ENCODE data around the gene PDE8A. TPM values are rescaled to one million over a fixed set of nuclear protein-coding genes. Genes with fewer than 3 reads are reported as not detected.

PDE8A gene
- total and polyA plus RNA-seq, 2 experiments from 2014 or later, result 5.6 to 7.5 TPM

DNA sequence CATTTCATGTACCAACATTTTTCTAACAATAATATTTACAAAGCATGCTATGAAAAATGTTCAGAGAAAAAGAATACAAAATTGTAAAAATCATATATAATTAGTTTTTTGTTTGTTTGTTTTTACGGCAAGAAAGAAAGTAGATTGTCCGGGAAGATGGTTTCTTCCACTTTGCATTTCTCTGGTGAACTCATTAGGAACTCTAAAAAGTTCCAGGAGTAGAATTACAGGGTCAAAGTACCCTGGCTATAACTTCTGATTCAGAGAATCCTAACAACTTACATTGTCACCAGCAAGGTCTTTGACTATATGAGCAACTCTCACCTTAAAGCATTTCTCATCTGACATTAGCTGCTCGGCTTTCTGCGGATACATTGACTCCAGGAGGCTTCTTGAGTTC lies 196.7 kb downstream of the PDE8A start:
- no peak for DNase-seq (ENCODE audit: low spot score)
- no peak overlapping the region for H3K4me3 Mint-ChIP-seq
- H3K9me3 Mint-ChIP-seq, result peaks cover 9% of the 10 kb centered on the region
- no peak overlapping the region for H2AFZ ChIP-seq
- peaks cover 5% of the 10 kb centered on the region for H3K27me3 Mint-ChIP-seq (ENCODE audit: insufficient read depth, low read depth, poor library complexity)
- no peaks in the 10 kb centered on the region for H3K4me1 Mint-ChIP-seq
- no peaks in the 10 kb centered on the region for H4K20me1 ChIP-seq (replicated peaks; ENCODE audit: insufficient read depth)
- TF ChIP-seq EZH2phosphoT487 (IDR thresholded peaks at IDR 0.05; ENCODE audit: unreplicated experiment), result no peak
- TF ChIP-seq EZH2 (IDR thresholded peaks at IDR 0.05; ENCODE audit: low read depth, unreplicated experiment), result no peak
- no peak for TF ChIP-seq POLR2AphosphoS5 (IDR thresholded peaks at IDR 0.05; ENCODE audit: low read depth)
- no peak for TF ChIP-seq STAT1 (IDR thresholded peaks at IDR 0.05; ENCODE audit: unreplicated experiment)
- no peak for TF ChIP-seq CREB1 (CRISPR knock-in tag; IDR thresholded peaks at IDR 0.05; ENCODE audit: low read depth)
- no peak for TF ChIP-seq NANOG (IDR thresholded peaks at IDR 0.05; ENCODE audit: borderline replicate concordance)
- TF ChIP-seq, protein P1, sequence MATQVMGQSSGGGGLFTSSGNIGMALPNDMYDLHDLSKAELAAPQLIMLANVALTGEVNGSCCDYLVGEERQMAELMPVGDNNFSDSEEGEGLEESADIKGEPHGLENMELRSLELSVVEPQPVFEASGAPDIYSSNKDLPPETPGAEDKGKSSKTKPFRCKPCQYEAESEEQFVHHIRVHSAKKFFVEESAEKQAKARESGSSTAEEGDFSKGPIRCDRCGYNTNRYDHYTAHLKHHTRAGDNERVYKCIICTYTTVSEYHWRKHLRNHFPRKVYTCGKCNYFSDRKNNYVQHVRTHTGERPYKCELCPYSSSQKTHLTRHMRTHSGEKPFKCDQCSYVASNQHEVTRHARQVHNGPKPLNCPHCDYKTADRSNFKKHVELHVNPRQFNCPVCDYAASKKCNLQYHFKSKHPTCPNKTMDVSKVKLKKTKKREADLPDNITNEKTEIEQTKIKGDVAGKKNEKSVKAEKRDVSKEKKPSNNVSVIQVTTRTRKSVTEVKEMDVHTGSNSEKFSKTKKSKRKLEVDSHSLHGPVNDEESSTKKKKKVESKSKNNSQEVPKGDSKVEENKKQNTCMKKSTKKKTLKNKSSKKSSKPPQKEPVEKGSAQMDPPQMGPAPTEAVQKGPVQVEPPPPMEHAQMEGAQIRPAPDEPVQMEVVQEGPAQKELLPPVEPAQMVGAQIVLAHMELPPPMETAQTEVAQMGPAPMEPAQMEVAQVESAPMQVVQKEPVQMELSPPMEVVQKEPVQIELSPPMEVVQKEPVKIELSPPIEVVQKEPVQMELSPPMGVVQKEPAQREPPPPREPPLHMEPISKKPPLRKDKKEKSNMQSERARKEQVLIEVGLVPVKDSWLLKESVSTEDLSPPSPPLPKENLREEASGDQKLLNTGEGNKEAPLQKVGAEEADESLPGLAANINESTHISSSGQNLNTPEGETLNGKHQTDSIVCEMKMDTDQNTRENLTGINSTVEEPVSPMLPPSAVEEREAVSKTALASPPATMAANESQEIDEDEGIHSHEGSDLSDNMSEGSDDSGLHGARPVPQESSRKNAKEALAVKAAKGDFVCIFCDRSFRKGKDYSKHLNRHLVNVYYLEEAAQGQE (IDR thresholded peaks at IDR 0.05; ENCODE audit: unreplicated experiment), result no peak
- no peak for TF ChIP-seq ETS1 (IDR thresholded peaks at IDR 0.05)
- no peaks in the 10 kb centered on the region for H3F3A ChIP-seq (replicated peaks; ENCODE audit: low read depth)
- H3K79me2 ChIP-seq (replicated peaks; ENCODE audit: insufficient read depth), result no peaks in the 10 kb centered on the region
- no peaks in the 10 kb centered on the region for H3K27me3 ChIP-seq (ENCODE audit: insufficient read depth)
- no peak overlapping the region for H3K27ac Mint-ChIP-seq
- no peaks in the 10 kb centered on the region for H3K9me2 ChIP-seq (ENCODE audit: insufficient read depth)
- no peaks in the 10 kb centered on the region for H3K4me1 ChIP-seq (ENCODE audit: insufficient read depth)
- H3K27ac ChIP-seq (ENCODE audit: low read depth), result no peak overlapping the region
- H3K36me3 Mint-ChIP-seq (ENCODE audit: low read depth), result no peaks in the 10 kb centered on the region
- no peak overlapping the region for H3K4me3 ChIP-seq
- no peaks in the 10 kb centered on the region for H3K36me3 ChIP-seq (ENCODE audit: insufficient read depth)
- H3K4me2 ChIP-seq, result no peak overlapping the region
- no peak for ATAC-seq

DNA sequence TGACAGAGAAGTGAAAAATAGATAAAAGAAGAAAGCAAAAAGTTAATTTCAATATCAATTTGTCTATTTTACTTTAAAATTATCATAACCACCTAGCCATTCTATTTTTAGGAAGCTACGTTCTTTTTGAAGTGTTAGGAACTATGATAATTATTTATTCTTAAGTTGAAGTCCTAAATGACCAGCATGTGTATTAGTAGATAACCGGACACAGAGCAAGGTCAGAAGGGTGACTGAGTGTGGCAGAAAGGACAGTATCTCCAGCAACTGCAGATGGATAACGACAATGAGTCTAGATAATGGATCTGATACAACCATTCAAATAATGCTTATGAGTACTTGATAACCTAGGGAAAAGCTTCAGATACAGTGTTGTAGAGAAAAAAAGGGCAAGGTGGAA lies 198.0 kb downstream of the PDE8A start:
- H4K20me1 ChIP-seq (replicated peaks; ENCODE audit: insufficient read depth), result no peaks in the 10 kb centered on the region
- no peak for ATAC-seq
- TF ChIP-seq, protein P2, sequence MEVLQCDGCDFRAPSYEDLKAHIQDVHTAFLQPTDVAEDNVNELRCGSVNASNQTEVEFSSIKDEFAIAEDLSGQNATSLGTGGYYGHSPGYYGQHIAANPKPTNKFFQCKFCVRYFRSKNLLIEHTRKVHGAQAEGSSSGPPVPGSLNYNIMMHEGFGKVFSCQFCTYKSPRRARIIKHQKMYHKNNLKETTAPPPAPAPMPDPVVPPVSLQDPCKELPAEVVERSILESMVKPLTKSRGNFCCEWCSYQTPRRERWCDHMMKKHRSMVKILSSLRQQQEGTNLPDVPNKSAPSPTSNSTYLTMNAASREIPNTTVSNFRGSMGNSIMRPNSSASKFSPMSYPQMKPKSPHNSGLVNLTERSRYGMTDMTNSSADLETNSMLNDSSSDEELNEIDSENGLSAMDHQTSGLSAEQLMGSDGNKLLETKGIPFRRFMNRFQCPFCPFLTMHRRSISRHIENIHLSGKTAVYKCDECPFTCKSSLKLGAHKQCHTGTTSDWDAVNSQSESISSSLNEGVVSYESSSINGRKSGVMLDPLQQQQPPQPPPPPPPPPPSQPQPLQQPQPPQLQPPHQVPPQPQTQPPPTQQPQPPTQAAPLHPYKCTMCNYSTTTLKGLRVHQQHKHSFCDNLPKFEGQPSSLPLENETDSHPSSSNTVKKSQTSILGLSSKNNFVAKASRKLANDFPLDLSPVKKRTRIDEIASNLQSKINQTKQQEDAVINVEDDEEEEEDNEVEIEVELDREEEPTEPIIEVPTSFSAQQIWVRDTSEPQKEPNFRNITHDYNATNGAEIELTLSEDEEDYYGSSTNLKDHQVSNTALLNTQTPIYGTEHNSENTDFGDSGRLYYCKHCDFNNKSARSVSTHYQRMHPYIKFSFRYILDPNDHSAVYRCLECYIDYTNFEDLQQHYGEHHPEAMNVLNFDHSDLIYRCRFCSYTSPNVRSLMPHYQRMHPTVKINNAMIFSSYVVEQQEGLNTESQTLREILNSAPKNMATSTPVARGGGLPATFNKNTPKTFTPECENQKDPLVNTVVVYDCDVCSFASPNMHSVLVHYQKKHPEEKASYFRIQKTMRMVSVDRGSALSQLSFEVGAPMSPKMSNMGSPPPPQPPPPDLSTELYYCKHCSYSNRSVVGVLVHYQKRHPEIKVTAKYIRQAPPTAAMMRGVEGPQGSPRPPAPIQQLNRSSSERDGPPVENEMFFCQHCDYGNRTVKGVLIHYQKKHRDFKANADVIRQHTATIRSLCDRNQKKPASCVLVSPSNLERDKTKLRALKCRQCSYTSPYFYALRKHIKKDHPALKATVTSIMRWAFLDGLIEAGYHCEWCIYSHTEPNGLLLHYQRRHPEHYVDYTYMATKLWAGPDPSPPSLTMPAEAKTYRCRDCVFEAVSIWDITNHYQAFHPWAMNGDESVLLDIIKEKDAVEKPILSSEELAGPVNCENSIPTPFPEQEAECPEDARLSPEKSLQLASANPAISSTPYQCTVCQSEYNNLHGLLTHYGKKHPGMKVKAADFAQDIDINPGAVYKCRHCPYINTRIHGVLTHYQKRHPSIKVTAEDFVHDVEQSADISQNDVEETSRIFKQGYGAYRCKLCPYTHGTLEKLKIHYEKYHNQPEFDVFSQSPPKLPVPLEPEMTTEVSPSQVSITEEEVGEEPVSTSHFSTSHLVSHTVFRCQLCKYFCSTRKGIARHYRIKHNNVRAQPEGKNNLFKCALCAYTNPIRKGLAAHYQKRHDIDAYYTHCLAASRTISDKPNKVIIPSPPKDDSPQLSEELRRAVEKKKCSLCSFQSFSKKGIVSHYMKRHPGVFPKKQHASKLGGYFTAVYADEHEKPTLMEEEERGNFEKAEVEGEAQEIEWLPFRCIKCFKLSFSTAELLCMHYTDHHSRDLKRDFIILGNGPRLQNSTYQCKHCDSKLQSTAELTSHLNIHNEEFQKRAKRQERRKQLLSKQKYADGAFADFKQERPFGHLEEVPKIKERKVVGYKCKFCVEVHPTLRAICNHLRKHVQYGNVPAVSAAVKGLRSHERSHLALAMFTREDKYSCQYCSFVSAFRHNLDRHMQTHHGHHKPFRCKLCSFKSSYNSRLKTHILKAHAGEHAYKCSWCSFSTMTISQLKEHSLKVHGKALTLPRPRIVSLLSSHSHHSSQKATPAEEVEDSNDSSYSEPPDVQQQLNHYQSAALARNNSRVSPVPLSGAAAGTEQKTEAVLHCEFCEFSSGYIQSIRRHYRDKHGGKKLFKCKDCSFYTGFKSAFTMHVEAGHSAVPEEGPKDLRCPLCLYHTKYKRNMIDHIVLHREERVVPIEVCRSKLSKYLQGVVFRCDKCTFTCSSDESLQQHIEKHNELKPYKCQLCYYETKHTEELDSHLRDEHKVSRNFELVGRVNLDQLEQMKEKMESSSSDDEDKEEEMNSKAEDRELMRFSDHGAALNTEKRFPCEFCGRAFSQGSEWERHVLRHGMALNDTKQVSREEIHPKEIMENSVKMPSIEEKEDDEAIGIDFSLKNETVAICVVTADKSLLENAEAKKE (CRISPR knock-in tag; IDR thresholded peaks at IDR 0.05), result no peak
- TF ChIP-seq ETS1 (IDR thresholded peaks at IDR 0.05), result no peak
- no peak for TF ChIP-seq EZH2phosphoT487 (IDR thresholded peaks at IDR 0.05; ENCODE audit: unreplicated experiment)
- TF ChIP-seq STAT1 (IDR thresholded peaks at IDR 0.05; ENCODE audit: unreplicated experiment), result no peak
- no peak for TF ChIP-seq JUNB (IDR thresholded peaks at IDR 0.05; ENCODE audit: unreplicated experiment)

More for the DNA sequence above, 198.0 kb downstream of the PDE8A start:
- Mint-ChIP-seq H3K4me1 (no peaks in the 10 kb centered on the region), H3K27ac (no peak overlapping the region), H3K36me3 (ENCODE audit: low read depth) (no peaks in the 10 kb centered on the region), H3K27me3 (ENCODE audit: insufficient read depth, low read depth, poor library complexity) (peaks cover 1% of the 10 kb centered on the region), H3K9me3 (no peaks in the 10 kb centered on the region; the same call in 2 of the 3 replicates), H3K4me3 (no peak overlapping the region)
- H2AFZ ChIP-seq, result no peak overlapping the region
- H3K36me3 ChIP-seq (ENCODE audit: insufficient read depth), result no peaks in the 10 kb centered on the region
- no peaks in the 10 kb centered on the region for H3K9me2 ChIP-seq (ENCODE audit: insufficient read depth)
- H3K4me2 ChIP-seq, result no peak overlapping the region
- no peaks in the 10 kb centered on the region for H3K4me1 ChIP-seq (ENCODE audit: insufficient read depth)
- no peak for DNase-seq (ENCODE audit: low spot score)
- no peak overlapping the region for H3K27ac ChIP-seq (ENCODE audit: low read depth)
- H3F3A ChIP-seq (replicated peaks; ENCODE audit: low read depth), result no peaks in the 10 kb centered on the region
- H3K27me3 ChIP-seq (ENCODE audit: insufficient read depth), result no peaks in the 10 kb centered on the region
- no peak overlapping the region for H3K4me3 ChIP-seq
- no peaks in the 10 kb centered on the region for H3K79me2 ChIP-seq (replicated peaks; ENCODE audit: insufficient read depth)
